GM12878 (cell line): ENCODE measurements around the gene IDH3A. TPM values are rescaled to one million over a fixed set of nuclear protein-coding genes. Genes with fewer than 3 reads are reported as not detected.
A peak's percentile ranks its signal among the peaks of the same experiment; 100 is the strongest.

Experiments used
- ATAC-seq: fragments of 200-7000 bp; cut with Tn5 transposase; 3 replicates; pipeline ENCODE4 v1.9.1; 2020; ENCODE audit warnings: mild to moderate bottlenecking, moderate library complexity
- BruUV-seq: library from RNA; stranded (reverse); fragments of 400-500 nt; replicated peaks from 2 replicates; lab custom pipeline; 2021; lab: Mats Ljungman, UMichigan
- CTCF ChIA-PET: fragments of 300-600 bp; sonication (Branson Sonifier 250); formaldehyde crosslinking; extraction: SDS; loops from one replicate; lab custom pipeline; 2021; ENCODE audit warnings: inconsistent platforms; lab: Yijun Ruan, JAX
- POLR2A ChIA-PET: fragments of 350-600 bp; formaldehyde crosslinking; extraction: SDS; loops from one replicate; lab custom pipeline; 2021; ENCODE audit warnings: inconsistent platforms; lab: Charles Lee
- RAD21 ChIA-PET: fragments of 300-600 bp; sonication (Branson Sonifier 250); formaldehyde crosslinking; loops from one replicate; lab custom pipeline; 2023; ENCODE audit warnings: antibody characterized with exemption; ENCODE audit not compliant: unreplicated experiment; lab: Charles Lee
- SMC1A ChIA-PET: fragments of 300-600 bp; sonication (Branson Sonifier 250); formaldehyde crosslinking; loops from one replicate; lab custom pipeline; 2023; ENCODE audit not compliant: unreplicated experiment, uncharacterized antibody; lab: Charles Lee
- DNase-seq: peaks from one replicate; pipeline ENCODE4 v3.0.0-alpha.2; 2011; ENCODE audit warnings: low read depth, low spot score
- FAIRE-seq: peaks from 3 replicates; lab custom pipeline; 2011; peaks lifted over from hg19 to GRCh38; lab: Jason Lieb, UNC
- H2AFZ ChIP-seq: 2 replicates; pipeline ENCODE4 v1.6.0; 2011; ENCODE audit warnings: low read depth, low read length, control low read depth; ENCODE audit not compliant: control insufficient read depth
- H3K27ac ChIP-seq: 2 replicates; pipeline ENCODE4 v1.5.1; 2011; ENCODE audit warnings: control low read depth; ENCODE audit not compliant: control insufficient read depth, insufficient read depth
- H3K27me3 ChIP-seq, 2 experiments: replicated peaks in 1 of 2; 2 replicates each; pipeline versions ENCODE4 v1.6.0 to v1.6.1; 2011; ENCODE audit warnings: low read length in 1 of 2; ENCODE audit not compliant: control insufficient read depth in 2 of 2, insufficient read depth in 2 of 2
- H3K36me3 ChIP-seq, 2 experiments: 2 replicates each; pipeline ENCODE4 v1.5.1; 2011; ENCODE audit warnings: low read length in 1 of 2; ENCODE audit not compliant: control insufficient read depth in 2 of 2, insufficient read depth in 2 of 2
- H3K4me1 ChIP-seq: 2 replicates; pipeline ENCODE4 v1.6.1; 2011; ENCODE audit warnings: mild to moderate bottlenecking, low read length, moderate library complexity, mixed read lengths; ENCODE audit not compliant: control insufficient read depth, insufficient read depth
- H3K4me2 ChIP-seq: 2 replicates; pipeline ENCODE4 v1.6.0; 2011; ENCODE audit warnings: control low read depth; ENCODE audit not compliant: control insufficient read depth, insufficient read depth
- H3K4me3 ChIP-seq: fragments of 200-600 bp; sonication (generic); 2 replicates; pipeline ENCODE4 v1.5.1; 2016
- H3K79me2 ChIP-seq: 2 replicates; pipeline ENCODE4 v1.6.0; 2011; ENCODE audit warnings: low read length; ENCODE audit not compliant: control insufficient read depth, insufficient read depth
- H3K9ac ChIP-seq: 2 replicates; pipeline ENCODE4 v1.8.0; 2011; ENCODE audit warnings: low read length, control low read depth, mixed read lengths; ENCODE audit not compliant: control insufficient read depth, insufficient read depth
- H3K9me3 ChIP-seq: replicated peaks from 3 replicates; pipeline ENCODE4 v1.5.1; 2011; ENCODE audit warnings: mild to moderate bottlenecking, low read length; ENCODE audit not compliant: control insufficient read depth, insufficient read depth
- H4K20me1 ChIP-seq: 2 replicates; pipeline ENCODE4 v1.6.0; 2011; ENCODE audit not compliant: control insufficient read depth, insufficient read depth
- CREB1 ChIP-seq: IDR thresholded peaks from 2 replicates; pipeline ENCODE4 v1.6.1; 2012; ENCODE audit warnings: low read depth, mild to moderate bottlenecking, inconsistent platforms
- CUX1 ChIP-seq: IDR thresholded peaks from 2 replicates; pipeline ENCODE4 v1.6.1; 2012; ENCODE audit warnings: improper control_type of control experiment, low read depth, low read length; ENCODE audit not compliant: insufficient replicate concordance
- GATAD2B ChIP-seq: fragments of 450-650 bp; conservative IDR thresholded peaks from 2 replicates; pipeline ENCODE4 v1.6.1; 2017; ENCODE audit warnings: low read depth, mild to moderate bottlenecking, moderate library complexity
- IKZF1 ChIP-seq: fragments of 450-650 bp; conservative IDR thresholded peaks from 2 replicates; pipeline ENCODE4 v1.6.1; 2017; ENCODE audit warnings: antibody characterized with exemption, mild to moderate bottlenecking
- MAX ChIP-seq: IDR thresholded peaks from 2 replicates; pipeline ENCODE4 v1.6.1; 2012; ENCODE audit warnings: low read depth, low read length, improper control_type of control experiment
- RUNX3 ChIP-seq: IDR thresholded peaks from 2 replicates; pipeline ENCODE4 v1.6.1; 2012; ENCODE audit warnings: low read length, inconsistent platforms
- SMC3 ChIP-seq: IDR thresholded peaks from 2 replicates; pipeline ENCODE4 v1.6.1; 2011; ENCODE audit warnings: low read length, improper control_type of control experiment, borderline replicate concordance
- SREBF2 ChIP-seq: IDR thresholded peaks from 2 replicates; pipeline ENCODE4 v1.6.1; 2012; ENCODE audit warnings: mild to moderate bottlenecking, low read length
- STAT3 ChIP-seq: IDR thresholded peaks from 2 replicates; pipeline ENCODE4 v1.6.1; 2011; ENCODE audit warnings: low read depth, low read length, improper control_type of control experiment
- TCF3 ChIP-seq: IDR thresholded peaks from 2 replicates; pipeline ENCODE4 v1.6.1; 2012; ENCODE audit warnings: low read depth, mild to moderate bottlenecking, low read length, borderline replicate concordance; ENCODE audit not compliant: insufficient read depth
- ZBTB40 ChIP-seq: fragments of 450-650 bp; IDR thresholded peaks from 2 replicates; pipeline ENCODE4 v1.6.1; 2016; ENCODE audit warnings: mild to moderate bottlenecking, moderate library complexity, borderline replicate concordance
- WGBS: methylation state at CpG from one replicate; pipeline ENCODE4 v1.1.6; 2016; ENCODE audit warnings: low lambda C conversion rate; ENCODE audit not compliant: insufficient replicate concordance, insufficient coverage; ENCODE audit errors: missing lambda C conversion rate; 5-methylcytosine and 5-hydroxymethylcytosine counted together
- in situ Hi-C: fragments of 300-500 bp; cut with MboI; formaldehyde crosslinking; loops from 9 replicates; pipeline ENCODE4 v1.14.3; 2018; ENCODE audit warnings: mixed read lengths
- intact Hi-C: fragments of 100-400 bp; cut with micrococcal nuclease; formaldehyde crosslinking; loops from one replicate; pipeline ENCODE4 v1.14.2; 2022; ENCODE audit not compliant: unreplicated experiment
- polyA plus RNA-seq, 11 experiments: library from polyadenylated mRNA; depleted of rRNA in 4 of 11; unstranded in 6 of 11; stranded (reverse) in 5 of 11; fragments of >200 nt; fragmentation: Nextera tagmentation in 4 of 11; fragmentation: Illumina TruSeq in 1 of 11; extraction: Ambion mirVana in 4 of 11; extraction: Trizol in 1 of 11; gene quantifications; 1 replicate in 1 of 11; 2 replicates in 10 of 11; pipeline versions ENCODE4 v1.2.1 to v1.2.3, GENCODE V29; 2011 to 2016; ENCODE audit warnings: inconsistent platforms in 2 of 11, missing spikeins in 2 of 11, low read depth in 1 of 11
- total RNA-seq, 4 experiments: library from RNA; depleted of rRNA in 3 of 4; stranded (reverse); fragments of >200 nt in 3 of 4; fragmentation: Illumina TruSeq in 1 of 4; extraction: Trizol in 1 of 4; gene quantifications; 2 replicates each; pipeline versions ENCODE4 v1.2.1 to v1.2.3, GENCODE V29; 2013 to 2021

The IDH3A gene
- total and polyA plus RNA-seq, 10 of the 15 experiments (the other 5 are each of a cell fraction or from before 2014, with no cell fraction given): 83.9 to 254 (median 195) TPM

- TF ChIP-seq CUX1: no peak
- no peak for TF ChIP-seq MAX
Observed at GRCh38 chr15:78104119-78104479, 45.1 kb upstream of the IDH3A start (continued).

GRCh38 chr15:78104566-78105475 is 44.3 kb upstream of the IDH3A start:
- ChIA-PET RAD21 (interaction anchor here (0.7 to 10.3 kb wide), 15 partner anchors 14 to 146 kb away, joined by 3 to 157 read pairs (median 6); no protein-coding TSS in a partner anchor), CTCF (interaction anchor here (0.9 to 14.0 kb wide), 9 partner anchors 32 to 333 kb away, joined by 3 to 327 read pairs (median 4); partner anchors contain the start of genes IREB2 and TBC1D2B), SMC1A (interaction anchor here (0.9 to 13.4 kb wide), 9 partner anchors 8 to 145 kb away, joined by 3 to 184 read pairs (median 6); partner anchors contain the start of gene TBC1D2B), POLR2A (interaction anchor here (0.6 to 1.0 kb wide), 2 partner anchors 55 to 95 kb away, joined by 3 read pairs; no protein-coding TSS in a partner anchor)
- WGBS: 82% methylated on average over 12 of the region's 12 CpGs
- H3K79me2 ChIP-seq: no peaks in the 10 kb centered on the region
- no peak for ATAC-seq
- intact Hi-C loops: loop anchor here (5.0 kb wide), 2 partner anchors 38 to 203 kb away; no protein-coding TSS in a partner anchor
- in situ Hi-C loops: loop anchor here (5.0 kb wide), 1 partner anchor 138 kb away; no protein-coding TSS in a partner anchor
- FAIRE-seq: no peak
- no peaks in the 10 kb centered on the region for H3K27me3 ChIP-seq
- no peaks in the 10 kb centered on the region for H3K9me3 ChIP-seq
- H3K4me1 ChIP-seq: peaks cover 29% of the 10 kb centered on the region
- H3K4me2 ChIP-seq: no peak overlapping the region
- DNase-seq: no peak
- no peak overlapping the region for H3K9ac ChIP-seq
- no peak overlapping the region for H2AFZ ChIP-seq
- H4K20me1 ChIP-seq: no peaks in the 10 kb centered on the region
- no TSS peak for BruUV-seq
- H3K27ac ChIP-seq: peak overlapping the region; percentile 23; the same call in 1 of the 2 replicates
- no peaks in the 10 kb centered on the region for H3K36me3 ChIP-seq
- no peak overlapping the region for H3K4me3 ChIP-seq
- TF ChIP-seq ZBTB40 (no peak), CREB1 (no peak), IKZF1 (no peak), STAT3 (no peak), SREBF2 (no peak), TCF3 (no peak), RUNX3 (no peak), GATAD2B (no peak), SMC3 (no peak)
